Muscle of leg (tissue), 11 donors: ENCODE results near the gene LIMA1. TPM values are rescaled to one million over a fixed set of nuclear protein-coding genes. Genes with fewer than 3 reads are reported as not detected.

ENCODE experiments used
- DNase-seq: peaks from one replicate; pipeline ENCODE4 v3.0.0; 2013
- H3K27ac ChIP-seq: one replicate; pipeline ENCODE4 v1.5.1; 2013; ENCODE audit warnings: mild to moderate bottlenecking, low read length, control low read depth
- H3K27me3 ChIP-seq: one replicate; pipeline ENCODE4 v1.6.1; 2013; ENCODE audit warnings: low read length; ENCODE audit not compliant: control insufficient read depth, insufficient read depth
- H3K36me3 ChIP-seq: one replicate; pipeline ENCODE4 v1.6.1; 2013; ENCODE audit warnings: low read length; ENCODE audit not compliant: control insufficient read depth, insufficient read depth
- H3K4me1 ChIP-seq: one replicate; pipeline ENCODE4 v1.6.1; 2013; ENCODE audit warnings: low read length; ENCODE audit not compliant: control insufficient read depth, insufficient read depth
- H3K4me3 ChIP-seq: one replicate; pipeline ENCODE4 v1.5.1; 2013; ENCODE audit warnings: low read length, control low read depth
- H3K9me3 ChIP-seq: replicated peaks from 2 replicates; pipeline ENCODE4 v1.6.1; 2013; ENCODE audit warnings: low read depth, low read length; ENCODE audit not compliant: control insufficient read depth
- WGBS: methylation state at CpG from one replicate; pipeline ENCODE4 v1.1.5; 2013; ENCODE audit warnings: missing lambda C conversion rate; ENCODE audit not compliant: insufficient coverage; 5-methylcytosine and 5-hydroxymethylcytosine counted together
- polyA plus RNA-seq, 8 donors: library from polyadenylated mRNA; unstranded; fragments of 120-200 nt; gene quantifications; one replicate each; pipeline versions ENCODE4 v1.2.1 to v1.2.3, GENCODE V29; 2013; ENCODE audit warnings: inconsistent platforms in 1 of 8, low replicate concordance in 1 of 8; ENCODE audit not compliant: insufficient read length in 8 of 8, insufficient read depth in 1 of 8
- total RNA-seq: library from RNA; stranded (reverse); fragments of 120-200 nt; gene quantifications from one replicate; pipeline ENCODE4 v1.2.4, GENCODE V29; 2013

LIMA1 gene
- total and polyA plus RNA-seq, 9 donors = 89.5 to 125 (median 101) TPM

- Histone ChIP-seq H3K27ac (peak overlapping the region; percentile 82), H3K27me3 (no peaks in the 10 kb centered on the region), H3K4me1 (peaks cover 21% of the 10 kb centered on the region), H3K36me3 (peaks cover 11% of the 10 kb centered on the region), H3K4me3 (no peak overlapping the region), H3K9me3 (no peaks in the 10 kb centered on the region)
- 68% methylated on average over 1 of the region's 1 CpG for WGBS
- no peak for DNase-seq
These were observed 42.6 kb downstream of the LIMA1 start for GRCh38 chr12:50240792-50241114.

DNA sequence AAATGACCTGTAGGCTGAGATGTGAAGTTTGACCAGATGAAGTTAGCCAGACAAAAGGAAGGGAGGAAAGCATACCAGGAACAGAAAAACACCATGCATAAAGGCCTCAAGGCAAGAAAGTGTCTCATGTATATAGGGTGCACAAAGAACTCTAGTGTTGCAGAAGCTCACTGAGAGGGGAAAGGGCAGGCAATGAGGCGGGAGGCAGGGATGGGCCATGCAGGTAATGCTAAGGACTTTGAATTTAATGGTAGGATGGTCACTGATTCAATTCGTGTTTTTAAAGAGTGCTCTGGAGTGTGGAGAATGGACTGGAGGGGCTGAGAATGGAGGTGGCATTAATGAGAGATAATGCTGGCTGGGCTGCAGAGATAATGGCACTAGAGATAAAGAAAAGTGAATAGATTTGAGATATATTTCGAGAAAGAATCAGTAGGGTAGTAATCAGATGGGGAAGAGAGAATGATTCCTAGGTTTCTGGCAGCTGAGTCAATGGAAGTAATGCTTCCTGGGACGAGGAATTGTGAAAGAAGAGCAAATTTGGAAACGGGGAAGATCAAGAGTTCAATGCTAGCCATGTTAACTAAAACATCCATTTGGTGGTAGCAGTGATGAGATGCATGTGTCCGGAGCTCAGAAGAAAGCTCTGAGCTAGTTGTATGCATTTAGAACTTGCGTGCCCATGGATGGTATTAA lies 43.1 kb downstream of the LIMA1 start:
- DNase-seq = peak; percentile 39
- H3K4me3 ChIP-seq = no peak overlapping the region
- H3K27ac ChIP-seq = peak overlapping the region; percentile 66
- H3K36me3 ChIP-seq = peaks cover 7% of the 10 kb centered on the region
- no peaks in the 10 kb centered on the region for H3K9me3 ChIP-seq
- no peaks in the 10 kb centered on the region for H3K27me3 ChIP-seq
- 88% methylated on average over 7 of the region's 7 CpGs for WGBS
- H3K4me1 ChIP-seq = peaks cover 21% of the 10 kb centered on the region

DNA sequence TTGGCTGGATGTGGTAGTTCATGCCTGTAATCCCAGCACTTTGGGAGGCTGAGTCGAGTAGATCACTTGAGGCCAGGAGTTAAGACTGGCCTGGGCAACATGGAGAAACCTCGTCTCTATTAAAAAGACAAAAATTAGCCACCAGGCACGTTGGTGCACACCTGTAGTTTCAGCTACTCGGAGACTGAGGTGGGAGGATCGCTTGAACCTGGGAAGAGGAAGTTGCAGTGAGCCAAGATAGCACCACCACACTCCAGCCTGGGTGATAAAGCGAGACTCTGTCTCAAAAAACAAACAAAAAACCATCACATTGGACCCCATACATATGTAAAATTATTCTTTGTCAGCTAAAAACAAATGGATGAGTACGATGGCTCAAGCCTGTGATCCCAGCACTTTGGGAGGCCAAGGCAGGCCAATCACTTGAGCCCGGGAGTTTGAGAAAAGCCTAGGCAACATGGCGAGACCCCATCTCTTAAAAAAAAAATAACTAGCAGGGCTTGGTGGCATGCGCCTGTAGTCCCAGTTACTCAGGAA lies 43.9 kb downstream of the LIMA1 start:
- H3K27ac ChIP-seq = no peak overlapping the region
- H3K36me3 ChIP-seq = no peaks in the 10 kb centered on the region
- no peaks in the 10 kb centered on the region for H3K27me3 ChIP-seq
- H3K4me3 ChIP-seq = no peak overlapping the region
- H3K9me3 ChIP-seq = no peaks in the 10 kb centered on the region
- peaks cover 17% of the 10 kb centered on the region for H3K4me1 ChIP-seq
- WGBS = 100% methylated on average over 4 of the region's 10 CpGs
- no peak for DNase-seq

DNA sequence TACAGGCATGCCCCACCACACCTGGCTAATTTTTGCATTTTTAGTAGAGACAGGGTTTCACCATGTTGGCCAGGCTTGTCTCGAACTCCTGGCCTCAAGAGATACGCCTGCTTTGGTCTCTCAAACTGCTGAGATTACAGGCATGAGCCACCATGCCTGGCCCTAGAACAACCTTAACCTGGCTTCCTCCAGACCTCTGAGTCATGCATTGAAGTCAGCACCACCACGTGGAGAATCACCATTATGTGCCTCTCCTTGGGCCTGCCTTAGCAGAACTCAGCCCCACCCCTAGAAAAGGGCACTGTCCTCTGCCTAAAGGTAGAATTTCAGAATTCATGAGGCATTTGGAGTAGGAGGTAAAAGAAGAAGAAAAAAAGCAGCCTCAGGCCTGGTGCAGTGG lies 49.0 kb downstream of the LIMA1 start:
- H3K9me3 ChIP-seq = no peaks in the 10 kb centered on the region
- peaks cover 7% of the 10 kb centered on the region for H3K4me1 ChIP-seq
- no peak for DNase-seq
- H3K36me3 ChIP-seq = peaks cover 3% of the 10 kb centered on the region
- 89% methylated on average over 2 of the region's 3 CpGs for WGBS
- no peak overlapping the region for H3K27ac ChIP-seq
- no peaks in the 10 kb centered on the region for H3K27me3 ChIP-seq
- H3K4me3 ChIP-seq = no peak overlapping the region

DNA sequence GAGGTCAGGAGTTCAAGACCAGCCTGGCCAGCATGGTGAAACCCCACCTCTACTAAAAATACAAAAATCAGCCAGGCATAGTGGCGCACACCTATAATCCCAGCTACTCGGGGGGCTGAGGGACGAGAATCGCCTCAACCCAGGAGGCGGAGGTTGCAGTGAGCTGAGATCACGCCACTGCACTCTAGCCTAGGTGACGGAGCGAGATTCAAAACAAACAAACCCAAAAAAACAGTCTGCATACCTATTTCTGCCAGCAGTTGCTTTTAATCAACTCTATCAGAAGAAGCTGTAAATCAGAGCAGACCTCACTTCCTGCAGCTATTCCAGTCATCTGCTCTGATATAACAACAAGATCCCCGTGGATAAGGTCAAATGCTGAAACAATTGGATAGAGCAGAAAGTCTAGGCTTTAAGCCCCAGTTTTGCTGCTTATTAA lies 50.5 kb downstream of the LIMA1 start:
- Histone ChIP-seq H3K27me3 (no peaks in the 10 kb centered on the region), H3K9me3 (no peaks in the 10 kb centered on the region), H3K27ac (no peak overlapping the region), H3K36me3 (peaks cover 6% of the 10 kb centered on the region), H3K4me3 (no peak overlapping the region), H3K4me1 (peaks cover 7% of the 10 kb centered on the region)
- WGBS = 73% methylated on average over 3 of the region's 9 CpGs
- no peak for DNase-seq

GRCh38 chr12:50232206-50232605 lies 51.1 kb downstream of the LIMA1 start:
- 88% methylated on average over 3 of the region's 4 CpGs for WGBS

GRCh38 chr12:50231346-50231745 lies 52.0 kb downstream of the LIMA1 start:
- H3K9me3 ChIP-seq = no peaks in the 10 kb centered on the region
- H3K27me3 ChIP-seq = no peaks in the 10 kb centered on the region
- no peak overlapping the region for H3K27ac ChIP-seq
- H3K4me1 ChIP-seq = peaks cover 7% of the 10 kb centered on the region
- no peak overlapping the region for H3K4me3 ChIP-seq
- no peak for DNase-seq
- peaks cover 6% of the 10 kb centered on the region for H3K36me3 ChIP-seq

More at GRCh38 chr12:50232206-50232605, 51.1 kb downstream of the LIMA1 start:
- H3K27me3 ChIP-seq = no peaks in the 10 kb centered on the region
- no peak overlapping the region for H3K27ac ChIP-seq
- H3K36me3 ChIP-seq = peaks cover 6% of the 10 kb centered on the region
- H3K4me1 ChIP-seq = peaks cover 7% of the 10 kb centered on the region
- DNase-seq = no peak
- H3K4me3 ChIP-seq = no peak overlapping the region
- H3K9me3 ChIP-seq = no peaks in the 10 kb centered on the region

GRCh38 chr12:50230217-50230616 lies 53.1 kb downstream of the LIMA1 start:
- H3K27me3 ChIP-seq = no peaks in the 10 kb centered on the region
- no peak overlapping the region for H3K4me3 ChIP-seq
- H3K27ac ChIP-seq = no peak overlapping the region
- DNase-seq = no peak
- H3K36me3 ChIP-seq = peaks cover 6% of the 10 kb centered on the region
- peaks cover 7% of the 10 kb centered on the region for H3K4me1 ChIP-seq
- WGBS = 92% methylated on average over 2 of the region's 6 CpGs
- no peaks in the 10 kb centered on the region for H3K9me3 ChIP-seq

- Histone ChIP-seq H3K27ac (no peak overlapping the region), H3K36me3 (peaks cover 3% of the 10 kb centered on the region), H3K4me3 (no peak overlapping the region), H3K27me3 (no peaks in the 10 kb centered on the region), H3K4me1 (peaks cover 13% of the 10 kb centered on the region), H3K9me3 (no peaks in the 10 kb centered on the region)
- no peak for DNase-seq
- no CpG with 5 or more reads among the region's 2 CpGs for WGBS
These were observed 59.2 kb downstream of the LIMA1 start for GRCh38 chr12:50224026-50224692.

DNA sequence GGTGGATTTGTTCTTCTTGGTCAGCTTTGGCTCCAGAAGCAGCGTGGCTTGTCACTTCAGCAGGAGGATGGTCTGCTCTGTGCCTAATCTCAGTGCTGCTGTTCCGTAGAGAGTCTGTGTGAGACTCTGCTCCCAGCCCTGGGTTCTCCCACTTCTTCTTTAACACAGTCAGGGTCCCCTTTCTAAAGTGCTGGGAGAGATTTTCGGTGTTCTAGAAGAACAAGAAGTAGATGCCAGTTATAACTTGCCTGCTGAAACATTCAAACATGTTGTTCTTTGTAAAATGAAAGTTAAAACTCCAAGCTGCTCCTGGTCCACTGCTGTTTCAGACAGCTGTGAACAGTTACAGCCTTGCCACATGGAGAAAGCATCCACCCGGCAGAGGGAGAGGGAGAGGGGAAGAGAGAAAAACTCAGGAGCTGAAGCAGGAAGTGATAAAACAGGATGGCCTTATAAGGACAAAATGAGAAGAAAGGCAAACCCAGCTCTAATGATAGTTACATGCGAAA lies 61.0 kb downstream of the LIMA1 start:
- H3K9me3 ChIP-seq = no peaks in the 10 kb centered on the region
- H3K4me3 ChIP-seq = peak overlapping the region; percentile 62
- H3K36me3 ChIP-seq = peaks cover 9% of the 10 kb centered on the region
- peak; percentile 97 for DNase-seq
- WGBS = 7% methylated on average over 3 of the region's 5 CpGs
- peak overlapping the region; percentile 95 for H3K27ac ChIP-seq
- peaks cover 18% of the 10 kb centered on the region for H3K4me1 ChIP-seq
- no peaks in the 10 kb centered on the region for H3K27me3 ChIP-seq
